IMR-90 (cell line): Measurements from ENCODE around the gene KXD1. TPM values are rescaled to one million over a fixed set of nuclear protein-coding genes. Genes with fewer than 3 reads are reported as not detected.
A peak's percentile ranks its signal among the peaks of the same experiment; 100 is the strongest.

Source experiments
- ATAC-seq: fragments of 200-7000 bp; cut with Tn5 transposase; 2 replicates; pipeline ENCODE4 v1.9.1; 2020; ENCODE audit warnings: low read depth, mild to moderate bottlenecking, moderate library complexity
- BruUV-seq: library from RNA; stranded (reverse); fragments of 400-500 nt; replicated peaks from 2 replicates; lab custom pipeline; 2021; lab: Mats Ljungman, UMichigan
- CTCF ChIA-PET: fragments of 300-600 bp; formaldehyde crosslinking; extraction: SDS; loops from one replicate; lab custom pipeline; 2021; ENCODE audit warnings: antibody characterized with exemption; lab: Yijun Ruan, JAX
- POLR2A ChIA-PET: fragments of 300-600 bp; sonication (Branson Sonifier 250); formaldehyde crosslinking; loops from one replicate; lab custom pipeline; 2022; ENCODE audit warnings: antibody characterized with exemption; ENCODE audit not compliant: unreplicated experiment; lab: Charles Lee
- DNase-seq: peaks from one replicate; pipeline ENCODE4 v3.0.0; 2013
- H2AFZ ChIP-seq: replicated peaks from 2 replicates; pipeline ENCODE3; 2013; ENCODE audit warnings: low read length, mild to moderate bottlenecking; ENCODE audit not compliant: poor library complexity
- H2AK5ac ChIP-seq: 2 replicates; pipeline ENCODE4 v1.6.1; 2013; ENCODE audit warnings: low read depth, low read length, inconsistent platforms
- H2AK9ac ChIP-seq: replicated peaks from 2 replicates; pipeline ENCODE3; 2013; ENCODE audit warnings: mild to moderate bottlenecking, low read depth, low read length, moderate library complexity; ENCODE audit not compliant: poor library complexity
- H2BK120ac ChIP-seq: 2 replicates; pipeline ENCODE4 v1.6.1; 2013; ENCODE audit warnings: low read depth, low read length, inconsistent platforms
- H2BK15ac ChIP-seq: 3 replicates; pipeline ENCODE4 v1.6.1; 2013; ENCODE audit warnings: low read depth, low read length, inconsistent platforms
- H2BK20ac ChIP-seq: 2 replicates; pipeline ENCODE4 v1.6.1; 2013; ENCODE audit warnings: low read depth, mild to moderate bottlenecking, inconsistent platforms, low read length, moderate library complexity
- H2BK5ac ChIP-seq: 2 replicates; pipeline ENCODE4 v1.6.1; 2013; ENCODE audit warnings: mild to moderate bottlenecking, low read depth, low read length, inconsistent platforms; ENCODE audit not compliant: poor library complexity, severe bottlenecking
- H3K14ac ChIP-seq: replicated peaks from 2 replicates; pipeline ENCODE4 v1.6.1; 2013; ENCODE audit warnings: low read depth, low read length, inconsistent platforms
- H3K18ac ChIP-seq: 2 replicates; pipeline ENCODE4 v1.6.1; 2013; ENCODE audit warnings: low read depth, low read length, control low read depth
- H3K23ac ChIP-seq: 2 replicates; pipeline ENCODE4 v1.6.1; 2013; ENCODE audit warnings: low read depth, low read length, inconsistent platforms
- H3K27ac ChIP-seq: 2 replicates; pipeline ENCODE4 v1.5.1; 2013; ENCODE audit warnings: mild to moderate bottlenecking, control low read depth, low read length; ENCODE audit not compliant: insufficient read depth
- H3K27me3 ChIP-seq: 2 replicates; pipeline ENCODE4 v1.6.1; 2013; ENCODE audit warnings: low read length; ENCODE audit not compliant: control insufficient read depth, insufficient read depth
- H3K36me3 ChIP-seq: 2 replicates; pipeline ENCODE4 v1.6.1; 2013; ENCODE audit warnings: low read length, mixed read lengths; ENCODE audit not compliant: control insufficient read depth, insufficient read depth
- H3K4ac ChIP-seq: 2 replicates; pipeline ENCODE4 v1.6.1; 2013; ENCODE audit warnings: low read depth, low read length, inconsistent platforms
- H3K4me1 ChIP-seq: 2 replicates; pipeline ENCODE4 v1.6.1; 2013; ENCODE audit warnings: low read length, mixed read lengths; ENCODE audit not compliant: control insufficient read depth, insufficient read depth
- H3K4me2 ChIP-seq: 2 replicates; pipeline ENCODE4 v1.6.1; 2013; ENCODE audit warnings: low read depth, mild to moderate bottlenecking, control low read depth, low read length, moderate library complexity
- H3K4me3 ChIP-seq: 2 replicates; pipeline ENCODE4 v1.5.1; 2013; ENCODE audit warnings: low read depth, mild to moderate bottlenecking, control low read depth, low read length, moderate library complexity; ENCODE audit not compliant: insufficient read depth
- H3K56ac ChIP-seq: 2 replicates; pipeline ENCODE4 v1.6.1; 2013; ENCODE audit warnings: low read length, inconsistent platforms; ENCODE audit not compliant: insufficient read depth; ENCODE audit errors: extremely low read depth
- H3K79me1 ChIP-seq, 2 experiments: 2 replicates each; pipeline ENCODE4 v1.6.1; 2013; ENCODE audit warnings: low read length in 2 of 2, inconsistent platforms in 1 of 2, low read depth in 1 of 2
- H3K9ac ChIP-seq: 2 replicates; pipeline ENCODE4 v1.6.1; 2013; ENCODE audit warnings: low read depth, low read length, control low read depth
- H3K9me1 ChIP-seq: 2 replicates; pipeline ENCODE4 v1.6.1; 2013; ENCODE audit warnings: low read length, inconsistent platforms; ENCODE audit not compliant: insufficient read depth
- H3K9me3 ChIP-seq: 2 replicates; pipeline ENCODE4 v1.6.1; 2013; ENCODE audit warnings: low read length; ENCODE audit not compliant: control insufficient read depth, insufficient read depth
- H4K20me1 ChIP-seq: 2 replicates; pipeline ENCODE4 v1.6.1; 2013; ENCODE audit warnings: low read length, inconsistent platforms; ENCODE audit not compliant: insufficient read depth
- H4K5ac ChIP-seq: 2 replicates; pipeline ENCODE4 v1.6.1; 2013; ENCODE audit warnings: mild to moderate bottlenecking, low read depth, low read length, control low read depth
- H4K8ac ChIP-seq, 2 experiments: 2 replicates each; pipeline ENCODE4 v1.6.1; 2013; ENCODE audit warnings: low read depth in 2 of 2, low read length in 2 of 2, control low read depth in 1 of 2, inconsistent platforms in 1 of 2
- H4K91ac ChIP-seq: 2 replicates; pipeline ENCODE4 v1.6.1; 2013; ENCODE audit warnings: low read depth, low read length, inconsistent platforms; ENCODE audit not compliant: insufficient read depth
- ELK1 ChIP-seq: fragments of 150-350 bp; IDR thresholded peaks from 2 replicates; pipeline ENCODE4 v1.6.1; 2016; ENCODE audit warnings: low read depth, mild to moderate bottlenecking, low read length, moderate library complexity, borderline replicate concordance
- FOS ChIP-seq: fragments of 150-350 bp; IDR thresholded peaks from 2 replicates; pipeline ENCODE4 v1.6.1; 2016; ENCODE audit warnings: low read depth, low read length
- NFE2L2 ChIP-seq: fragments of 150-350 bp; IDR thresholded peaks from 2 replicates; pipeline ENCODE4 v1.6.1; 2016; ENCODE audit warnings: low read depth, mild to moderate bottlenecking, low read length
- POLR2A ChIP-seq: IDR thresholded peaks from 2 replicates; pipeline ENCODE4 v1.6.1; 2012; ENCODE audit warnings: mild to moderate bottlenecking, low read depth, low read length
- RFX5 ChIP-seq: IDR thresholded peaks from 2 replicates; pipeline ENCODE4 v1.8.0; 2012; ENCODE audit warnings: low read depth, mild to moderate bottlenecking, low read length, moderate library complexity
- WGBS, 2 experiments: methylation state at CpG; one replicate each; pipeline versions ENCODE4 v1.1.5 to v1.1.7; 2013; ENCODE audit warnings: missing lambda C conversion rate in 2 of 2; ENCODE audit not compliant: insufficient read length in 1 of 2; ENCODE audit errors: extremely low coverage in 2 of 2; 5-methylcytosine and 5-hydroxymethylcytosine counted together
- dilution Hi-C: fragments of 300-500 bp; cut with HindIII; formaldehyde crosslinking; loops from one replicate; pipeline ENCODE4 v1.14.3; 2018; ENCODE audit warnings: low sequenced_read_pairs; ENCODE audit not compliant: unreplicated experiment
- in situ Hi-C: fragments of 300-500 bp; cut with MboI; formaldehyde crosslinking; loops from 3 replicates; pipeline ENCODE4 v1.14.3; 2019; ENCODE audit warnings: low sequenced_read_pairs, inconsistent platforms, mixed read lengths
- intact Hi-C: fragments of 100-400 bp; cut with micrococcal nuclease; formaldehyde crosslinking; loops from 2 replicates; pipeline ENCODE4 v1.10.0; 2022
- polyA plus RNA-seq, 3 experiments: library from polyadenylated mRNA; depleted of rRNA; stranded (reverse); fragments of >200 nt; gene quantifications; 2 replicates each; pipeline ENCODE4 v1.2.3, GENCODE V29; 2012; ENCODE audit warnings: low replicate concordance in 1 of 3
- total RNA-seq: library from RNA; depleted of rRNA; stranded (reverse); fragments of >200 nt; gene quantifications from 2 replicates; pipeline ENCODE4 v1.2.3, GENCODE V29; 2012

Gene KXD1
- total and polyA plus RNA-seq, 2 of the 4 experiments (the other 2 are of a cell fraction): 66.7 to 196 TPM

GRCh38 chr19:18606281-18607225 lies 48.9 kb downstream of the KXD1 start, which contains the start of gene CRLF1:
TSS of gene CRLF1 (minus strand) at chr19:18606799. CDS start at chr19:18606656, 143 bp downstream.
- Histone ChIP-seq H2AK5ac (no peak within 1 kb of the TSS), H3K79me1 (no peaks in the 10 kb centered on the region), H3K18ac (no peak within 1 kb of the TSS), H4K91ac (no peak within 1 kb of the TSS), H3K9me3 (no peaks in the 10 kb centered on the region), H4K8ac (no peak within 1 kb of the TSS), H2AK9ac (no peak within 1 kb of the TSS), H4K20me1 (peaks cover 8% of the 10 kb centered on the region), H2BK20ac (no peak within 1 kb of the TSS), H2BK15ac (no peak within 1 kb of the TSS), H4K5ac (no peak within 1 kb of the TSS), H3K9me1 (no peaks in the 10 kb centered on the region), H3K4me2 (peak within 1 kb of the TSS; percentile 72), H3K23ac (no peak within 1 kb of the TSS), H3K9ac (no peak within 1 kb of the TSS), H2BK120ac (no peak within 1 kb of the TSS), H3K4me1 (peaks cover 5% of the 10 kb centered on the region; the same call in 1 of the 2 replicates), H2BK5ac (no peak within 1 kb of the TSS), H3K4ac (no peak within 1 kb of the TSS), H3K27ac (no peak within 1 kb of the TSS), H3K56ac (no peak within 1 kb of the TSS), H3K27me3 (peaks cover 77% of the 10 kb centered on the region), H3K14ac (no peak within 1 kb of the TSS), H2AFZ (peak within 1 kb of the TSS; percentile 63), H3K36me3 (no peaks in the 10 kb centered on the region), H3K4me3 (peak within 1 kb of the TSS; percentile 4; the same call in 1 of the 2 replicates)
- POLR2A ChIA-PET: no interaction called here
- TF ChIP-seq ELK1: no peak
- no peak for TF ChIP-seq FOS
- TF ChIP-seq RFX5: no peak
- TF ChIP-seq NFE2L2: no peak
- TF ChIP-seq POLR2A: no peak
- dilution Hi-C loops: no loop called here
- WGBS, 2 experiments: 0% methylated on average over 24 of the region's 116 CpGs; no CpG with 5 or more reads in 1 of the 2 experiments
- DNase-seq (no peak), ATAC-seq (peak; percentile 28)
- no TSS peak for BruUV-seq
- intact Hi-C loops: no loop called here
- in situ Hi-C loops: no loop called here
- CTCF ChIA-PET: interaction anchor here (1.5 kb wide), 1 partner anchor 29 kb away, joined by 3 read pairs; no protein-coding TSS in a partner anchor
